Cortex of kidney (tissue), 1 donor: ENCODE results near the gene COG3.

Experiments
- DNase-seq: peaks from one replicate; lab custom pipeline; 2025; lab: John Stamatoyannopoulos, UW

Gene COG3

DNA sequence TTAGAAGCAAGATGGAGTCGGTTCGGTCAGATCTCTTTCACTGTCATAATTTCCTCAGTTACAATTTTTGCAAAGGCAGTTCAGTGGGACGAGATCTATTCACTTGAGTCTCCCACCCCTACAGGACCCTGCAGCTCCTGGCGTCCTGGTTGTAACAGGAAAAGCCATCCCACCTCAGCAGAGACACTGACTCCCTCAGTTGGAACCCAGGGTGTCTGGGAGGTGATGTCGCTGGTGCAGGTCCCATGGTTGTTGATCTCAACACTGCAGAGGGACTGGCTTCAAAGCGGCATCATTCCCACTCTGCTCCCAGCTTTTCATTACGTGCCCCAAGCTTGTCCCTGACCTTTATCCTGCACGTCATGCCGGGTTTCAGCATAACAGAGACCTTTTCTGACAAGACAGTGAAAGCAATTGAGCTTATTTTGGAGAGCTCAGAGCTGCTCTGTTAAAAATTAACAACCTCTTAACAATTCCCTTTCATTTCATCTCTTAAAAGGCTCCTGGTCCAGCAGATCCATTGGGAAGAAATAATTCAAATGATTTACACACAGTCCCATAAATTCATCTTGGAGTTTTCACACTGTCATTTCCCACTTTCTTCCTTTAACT is 17.6 kb upstream of the COG3 start:
- DNase-seq: no peak

DNA sequence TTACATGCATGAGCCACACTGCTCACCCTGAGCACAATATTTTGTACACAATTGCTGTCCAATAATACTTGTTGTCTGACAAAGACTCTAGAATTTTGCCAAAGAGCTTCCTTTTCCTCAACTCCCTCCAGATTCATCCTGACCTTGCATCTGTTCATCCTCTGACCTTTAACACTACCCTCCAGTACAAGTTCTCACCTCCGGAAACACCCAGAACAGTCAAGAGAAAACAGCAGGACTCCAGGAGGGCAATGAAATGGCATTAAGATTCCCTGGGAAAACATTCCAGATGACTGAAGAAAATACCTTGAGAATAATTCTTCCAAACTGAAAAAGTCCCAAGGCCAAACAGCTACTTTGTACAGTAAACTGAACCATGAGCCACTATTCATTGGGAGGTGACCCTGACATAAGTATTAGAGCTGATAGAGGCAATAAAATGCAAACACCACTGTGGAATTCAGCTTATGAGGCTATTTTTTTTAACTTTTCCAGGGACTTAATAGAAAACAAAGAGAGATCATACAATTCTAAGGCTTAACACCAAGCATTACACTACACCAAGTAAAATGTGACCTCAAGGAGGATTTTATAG is 15.7 kb upstream of the COG3 start:
- no peak for DNase-seq

GRCh38 chr13:45451282-45451681 is 13.5 kb upstream of the COG3 start:
- no peak for DNase-seq

DNA sequence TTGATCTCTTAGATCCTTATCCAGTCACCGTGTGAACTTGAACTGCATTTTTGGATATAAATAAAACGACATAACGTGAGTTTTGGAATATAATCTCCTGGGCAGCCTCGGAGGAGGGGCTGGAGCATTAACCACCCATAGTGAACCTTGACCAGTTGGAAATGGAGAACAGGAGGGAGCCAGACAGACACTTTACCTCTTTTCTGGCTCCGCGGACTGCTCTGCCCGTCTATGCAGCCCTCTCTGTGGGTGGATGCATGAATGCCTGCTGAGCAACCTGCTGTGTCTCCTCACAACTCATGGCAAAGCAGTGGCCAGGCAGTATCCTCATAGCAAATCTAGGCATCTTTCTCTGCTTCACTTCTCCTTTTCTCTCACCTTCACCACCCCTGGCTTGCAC is 10.5 kb upstream of the COG3 start:
- DNase-seq: no peak

- no peak for DNase-seq
Measured at GRCh38 chr13:45456196-45456972, 8.4 kb upstream of the COG3 start.

- no peak for DNase-seq
Measured at GRCh38 chr13:45464141-45464686, 525 bp upstream of the COG3 start.

DNA sequence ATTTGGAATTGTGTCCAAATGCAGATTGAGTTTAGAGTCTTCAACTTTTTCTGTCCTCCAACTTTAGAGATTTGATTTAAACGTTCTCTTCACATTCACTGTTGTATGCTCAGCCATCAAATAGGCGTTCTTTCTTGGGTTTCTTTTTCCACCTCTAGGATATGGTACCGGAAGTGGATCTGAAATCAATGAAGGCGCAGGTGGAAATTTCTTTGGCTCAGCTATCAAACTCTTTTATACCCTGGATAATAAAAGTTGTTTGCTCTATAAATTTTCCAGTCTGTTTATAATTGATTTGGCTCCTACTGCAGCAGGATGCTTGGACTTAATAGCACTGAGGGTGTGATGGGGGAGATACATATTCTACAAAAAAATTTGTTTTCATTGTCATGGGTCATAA is 1.6 kb downstream of the COG3 start:
- no peak for DNase-seq

DNA sequence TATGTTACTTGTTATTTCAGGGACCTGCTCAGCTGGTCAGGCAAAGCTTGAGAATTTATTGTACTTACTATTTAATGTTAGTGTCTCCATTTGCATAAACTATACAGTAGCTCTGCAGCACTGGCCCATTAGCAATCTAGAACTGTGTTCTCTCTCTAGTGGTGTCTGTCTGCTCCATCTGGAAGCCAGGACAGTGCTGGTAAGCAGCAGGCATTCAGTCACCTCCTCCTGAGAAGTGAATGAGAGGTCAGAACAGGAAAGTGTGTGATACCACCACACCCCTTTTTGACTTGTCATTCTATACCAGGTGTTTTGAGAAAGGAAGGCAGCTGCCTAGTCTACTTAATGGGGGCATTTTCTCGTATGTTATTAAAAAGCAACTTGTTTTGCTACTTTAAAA is 3.9 kb downstream of the COG3 start:
- DNase-seq: no peak

DNA sequence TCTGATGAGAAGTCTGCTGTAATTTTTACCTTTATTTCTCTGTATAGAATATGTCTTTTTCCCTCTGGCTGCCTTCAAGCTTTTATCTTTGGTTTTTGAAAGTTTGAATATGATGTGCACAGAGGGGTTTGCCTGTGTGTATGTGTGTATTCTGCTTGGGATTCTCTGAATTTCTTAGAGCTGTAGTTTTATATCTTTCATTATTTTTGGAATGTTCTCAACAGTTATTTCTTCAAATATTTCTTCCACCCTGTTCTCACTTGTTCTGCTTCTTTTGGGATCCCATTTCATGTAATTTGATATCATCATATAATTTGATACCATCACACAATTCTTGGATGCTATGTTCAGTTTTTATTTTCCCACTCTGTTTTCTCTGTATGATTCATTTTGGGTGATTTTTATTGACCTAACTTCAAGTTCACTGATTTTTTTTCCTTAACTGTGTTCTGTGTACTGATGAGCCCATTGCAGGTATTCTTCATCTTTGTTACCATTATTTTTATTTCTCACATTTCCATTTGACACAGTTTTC is 7.5 kb downstream of the COG3 start:
- DNase-seq: no peak

- DNase-seq: no peak
Measured at GRCh38 chr13:45473627-45474026, 8.9 kb downstream of the COG3 start.

DNA sequence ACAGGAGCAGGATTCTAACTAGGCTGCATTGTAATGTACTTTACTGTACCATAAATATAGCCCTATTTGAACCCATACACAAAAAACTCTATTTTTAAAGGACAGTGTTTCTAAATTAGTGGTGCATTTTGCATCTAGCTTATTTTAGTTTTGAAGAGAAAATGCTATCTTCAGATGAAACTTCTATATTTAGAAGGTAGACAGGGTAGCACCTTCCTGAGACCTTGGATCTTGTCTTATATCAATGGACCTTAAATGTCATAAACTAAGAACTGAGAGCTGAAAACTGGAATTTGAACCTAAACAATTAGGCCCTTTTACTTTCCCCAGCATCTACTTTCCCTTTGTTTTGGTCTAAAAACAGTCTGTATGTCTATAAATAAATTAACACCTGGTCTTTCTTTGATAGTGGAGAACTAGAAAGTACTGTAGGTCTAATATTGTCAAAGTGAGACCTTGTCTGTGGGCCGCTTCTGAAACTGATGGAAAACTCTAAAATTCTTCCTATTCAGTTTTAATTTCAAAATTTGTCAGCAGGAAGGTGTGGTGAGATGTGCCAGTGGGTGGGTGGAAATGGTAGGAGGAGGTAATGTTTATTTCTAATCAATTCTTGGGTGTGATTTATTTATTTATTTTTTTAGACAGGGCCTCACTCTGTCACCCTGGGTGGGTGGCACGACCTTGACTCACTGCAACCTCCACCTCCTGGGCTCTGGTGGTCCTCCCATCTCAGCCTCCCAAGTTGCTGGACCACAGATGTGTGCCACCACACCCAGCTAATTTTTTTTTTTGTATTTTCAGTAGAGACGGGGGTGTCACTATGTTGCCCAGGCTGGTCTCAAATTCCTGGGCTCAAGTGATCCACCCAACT is 10.1 kb downstream of the COG3 start:
- no peak for DNase-seq

GRCh38 chr13:45479661-45480060 is 14.9 kb downstream of the COG3 start:
- DNase-seq: no peak

GRCh38 chr13:45481688-45482087 is 16.9 kb downstream of the COG3 start:
- no peak for DNase-seq

DNA sequence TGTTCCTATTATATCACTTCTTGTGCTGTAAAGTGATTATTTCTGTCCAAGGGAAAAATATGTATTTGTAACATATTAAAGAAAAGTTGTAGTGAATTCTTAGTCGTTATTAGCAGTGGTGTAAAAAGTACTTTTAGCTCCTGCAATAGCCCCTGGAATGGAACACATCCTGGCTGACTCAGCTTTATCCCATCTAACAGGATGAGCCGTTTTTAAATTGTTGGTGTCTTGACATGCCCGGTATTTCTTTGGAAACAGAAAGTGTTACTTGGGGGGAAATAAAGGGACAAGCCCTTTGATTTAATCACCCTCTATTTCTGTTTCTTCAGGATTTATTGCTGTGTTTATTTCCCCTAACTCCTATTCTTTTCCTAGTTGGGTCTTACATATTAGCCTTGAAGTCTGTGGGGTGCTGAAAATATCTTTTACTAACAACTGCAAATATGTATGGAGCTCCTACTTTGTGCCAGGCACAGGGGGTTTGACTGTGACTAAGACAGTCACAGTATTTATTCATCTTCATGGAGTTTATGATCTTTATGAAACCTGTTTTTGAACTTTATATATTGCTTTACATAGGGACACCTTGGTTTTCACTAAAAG is 17.9 kb downstream of the COG3 start:
- no peak for DNase-seq

DNA sequence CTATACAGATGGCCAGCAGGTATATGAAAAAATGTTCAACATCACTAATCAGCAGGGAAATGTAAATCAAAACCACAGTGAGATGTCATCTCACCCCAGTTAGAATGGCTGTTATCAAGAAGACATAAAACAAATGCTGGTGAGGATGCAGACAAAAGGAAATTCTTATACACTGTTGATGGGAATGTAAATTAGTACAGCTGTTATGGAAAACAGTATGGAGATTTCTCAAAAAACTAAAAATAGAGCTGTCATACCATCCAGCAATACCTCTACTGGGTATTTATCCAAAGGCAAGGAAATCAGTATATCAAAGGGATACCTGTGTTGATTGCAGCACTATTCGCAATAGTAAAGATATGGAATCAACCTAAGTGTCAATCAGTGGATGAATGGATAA is 22.9 kb downstream of the COG3 start:
- no peak for DNase-seq

GRCh38 chr13:45490068-45490467 is 25.3 kb downstream of the COG3 start:
- no peak for DNase-seq

DNA sequence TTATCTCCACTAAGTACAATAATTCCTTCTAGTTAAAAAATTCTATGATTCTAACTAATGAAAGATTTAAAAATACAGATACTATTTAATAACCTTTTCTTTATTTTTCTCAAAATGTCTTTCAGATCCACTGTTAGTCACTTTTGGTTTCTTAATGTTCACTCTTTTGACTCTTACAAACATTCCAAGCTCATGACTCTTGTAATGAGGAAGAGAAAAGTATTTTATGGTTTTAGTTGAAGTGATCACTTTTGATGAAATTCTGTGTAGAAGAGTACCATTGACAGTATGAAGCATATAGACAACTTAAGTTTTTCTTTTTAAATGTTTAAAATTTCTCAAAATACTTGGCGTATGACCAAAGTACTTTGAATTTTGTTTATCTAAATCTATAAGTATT is 27.8 kb downstream of the COG3 start:
- DNase-seq: no peak

DNA sequence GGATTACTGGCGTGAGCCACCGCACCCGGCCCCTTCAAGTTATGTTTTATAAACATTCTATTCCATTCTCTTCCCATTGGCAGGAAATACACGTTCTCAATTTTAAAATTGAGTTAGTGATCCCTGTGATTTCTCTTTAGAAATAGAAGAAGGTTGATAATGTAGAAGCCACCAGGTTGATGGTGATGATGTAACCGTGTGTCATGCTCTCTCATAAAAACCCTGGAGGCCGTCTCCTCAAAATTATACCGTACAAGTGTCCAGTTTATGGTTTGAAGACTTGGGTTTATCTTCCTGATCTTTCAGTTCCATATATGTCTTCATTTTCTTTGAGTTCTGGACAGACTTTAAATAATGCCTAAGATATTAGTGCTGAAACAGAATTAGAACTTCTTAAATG is 32.2 kb downstream of the COG3 start:
- no peak for DNase-seq

DNA sequence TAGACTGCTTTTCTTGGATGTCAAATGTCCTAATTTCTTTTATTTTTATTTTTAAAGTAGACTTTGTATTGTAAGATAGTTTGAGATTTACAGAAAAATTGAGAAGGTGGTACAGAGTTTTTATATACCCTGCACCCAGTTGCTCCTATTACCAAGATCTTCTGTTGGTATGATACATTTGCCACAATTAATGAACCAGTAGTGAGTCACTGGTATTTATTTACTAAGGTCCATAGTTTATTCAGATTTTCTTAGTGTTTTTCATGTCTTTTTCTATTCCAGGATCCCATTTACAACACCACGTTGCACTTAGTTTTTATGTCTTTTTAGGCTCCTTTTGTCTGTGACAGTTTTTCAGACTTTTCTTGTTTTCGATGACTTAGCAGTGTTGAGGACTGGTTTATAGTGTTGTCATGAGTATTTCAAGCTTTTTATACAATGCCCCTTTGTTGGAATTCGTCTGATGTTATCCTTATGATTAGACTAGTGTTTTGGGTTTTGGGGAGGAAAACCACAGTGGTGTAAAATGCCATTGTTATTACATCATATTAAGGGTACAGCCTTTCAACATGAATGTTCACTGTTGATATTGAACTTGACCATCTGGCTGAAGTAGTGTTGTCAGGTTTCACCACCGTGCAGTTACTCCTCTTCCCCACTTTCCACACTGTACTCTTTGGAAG is 35.9 kb downstream of the COG3 start:
- no peak for DNase-seq

DNA sequence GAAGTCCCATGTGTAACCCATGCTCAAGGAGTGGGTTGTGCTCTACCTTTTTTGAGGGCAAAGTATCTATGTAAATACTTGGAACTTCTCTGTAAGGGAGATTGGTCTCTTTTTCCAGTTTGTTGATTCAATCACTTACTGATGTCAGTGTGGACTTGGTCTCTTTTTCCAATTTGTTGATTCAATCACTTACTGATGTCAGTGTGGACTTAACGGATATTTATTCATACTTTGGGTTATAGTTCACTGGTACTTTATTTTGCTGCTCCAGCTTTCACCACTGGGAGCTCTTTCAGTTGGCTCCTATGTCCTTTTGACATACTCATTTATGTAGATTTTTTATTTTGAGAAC is 36.4 kb downstream of the COG3 start:
- DNase-seq: no peak

DNA sequence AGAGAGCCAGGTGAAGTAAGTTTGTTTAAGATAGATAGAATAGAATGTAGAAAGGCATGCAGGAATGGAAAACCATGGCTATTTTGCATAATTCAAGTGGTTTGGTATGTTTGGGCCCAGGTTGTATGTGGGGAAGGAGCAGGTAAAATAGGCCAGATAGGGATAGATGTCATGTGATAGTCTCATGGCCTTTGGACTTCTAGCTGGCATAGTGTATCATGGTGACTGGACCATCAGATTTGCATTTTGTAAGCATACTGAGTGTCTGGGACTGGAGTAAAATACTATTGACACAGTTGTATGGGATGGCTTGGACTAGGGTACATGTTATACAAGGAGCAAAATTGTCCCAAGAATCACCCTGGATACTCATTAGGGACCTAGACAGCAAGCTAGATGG is 38.9 kb downstream of the COG3 start:
- no peak for DNase-seq
